Endothelial cell of umbilical vein (primary cell): ENCODE measurements around the gene ADAM10. TPM values are rescaled to one million over a fixed set of nuclear protein-coding genes. Genes with fewer than 3 reads are reported as not detected.

ENCODE experiments used
- BruUV-seq: library from RNA; stranded (reverse); fragments of 400-500 nt; replicated peaks from 2 replicates; lab custom pipeline; 2021; lab: Mats Ljungman, UMichigan
- CTCF ChIA-PET: fragments of 300-600, 350-600 bp; sonication (Branson Sonifier 250); formaldehyde crosslinking; loops from one replicate; lab custom pipeline; 2021; ENCODE audit warnings: antibody characterized with exemption, inconsistent platforms; lab: Charles Lee
- POLR2A ChIA-PET: fragments of 300-600, 350-600 bp; sonication (Branson Sonifier 250); formaldehyde crosslinking; loops from one replicate; lab custom pipeline; 2021; ENCODE audit warnings: antibody characterized with exemption, inconsistent platforms; lab: Charles Lee
- DNase-seq: peaks from one replicate; pipeline ENCODE4 v3.0.0-alpha.2; 2011; ENCODE audit warnings: low read depth, low spot score
- FAIRE-seq: peaks from 2 replicates; lab custom pipeline; 2011; peaks lifted over from hg19 to GRCh38; lab: Jason Lieb, UNC
- H2AFZ ChIP-seq: 2 replicates; pipeline ENCODE4 v1.6.0; 2012; ENCODE audit warnings: low read depth, low read length, control low read depth, inconsistent platforms
- H3K27ac ChIP-seq: 2 replicates; pipeline ENCODE4 v1.5.1; 2011; ENCODE audit warnings: low read depth, mild to moderate bottlenecking, control low read depth, low read length, moderate library complexity; ENCODE audit not compliant: insufficient read depth
- H3K27me3 ChIP-seq, 2 experiments: 2 replicates each; pipeline versions ENCODE4 v1.6.0 to v1.6.1; 2011; ENCODE audit warnings: low read length in 2 of 2, mixed read lengths in 1 of 2; ENCODE audit not compliant: control insufficient read depth in 2 of 2, insufficient read depth in 2 of 2
- H3K36me3 ChIP-seq, 2 experiments: 2 replicates in 1 of 2; 3 replicates in 1 of 2; pipeline ENCODE4 v1.5.1; 2011; ENCODE audit warnings: low read length in 2 of 2, mild to moderate bottlenecking in 1 of 2, moderate library complexity in 1 of 2; ENCODE audit not compliant: control insufficient read depth in 2 of 2, insufficient read depth in 2 of 2; ENCODE audit errors: extremely low read depth in 1 of 2
- H3K4me1 ChIP-seq: 3 replicates; pipeline ENCODE4 v1.5.1; 2011; ENCODE audit warnings: mild to moderate bottlenecking, low read length; ENCODE audit not compliant: control insufficient read depth, insufficient read depth; ENCODE audit errors: extremely low read depth
- H3K4me2 ChIP-seq: 2 replicates; pipeline ENCODE4 v1.6.1; 2011; ENCODE audit warnings: low read length, control low read depth, mixed read lengths; ENCODE audit not compliant: insufficient read depth
- H3K4me3 ChIP-seq, 3 experiments: fragments of 200-600 bp in 1 of 3; sonication (generic), shearing (Covaris generic) in 1 of 3; replicated peaks in 1 of 3; 2 replicates each; pipeline ENCODE4 v1.5.1; 2011 to 2016; ENCODE audit warnings: control low read depth in 3 of 3, low read length in 3 of 3, mild to moderate bottlenecking in 2 of 3, inconsistent platforms in 1 of 3, low read depth in 1 of 3, moderate library complexity in 1 of 3; ENCODE audit not compliant: insufficient read depth in 1 of 3
- H3K79me2 ChIP-seq: 2 replicates; pipeline ENCODE4 v1.6.0; 2012; ENCODE audit warnings: low read length, inconsistent platforms; ENCODE audit not compliant: control insufficient read depth, insufficient read depth
- H3K9ac ChIP-seq: replicated peaks from 2 replicates; pipeline ENCODE3; 2011; ENCODE audit warnings: low read length, control low read depth; ENCODE audit not compliant: insufficient read depth; ENCODE audit errors: extremely low read depth
- H3K9me1 ChIP-seq: replicated peaks from 3 replicates; pipeline ENCODE4 v1.6.0; 2011; ENCODE audit warnings: mild to moderate bottlenecking, low read length; ENCODE audit not compliant: control insufficient read depth, insufficient read depth; ENCODE audit errors: extremely low read depth
- H3K9me3 ChIP-seq: replicated peaks from 2 replicates; pipeline ENCODE4 v1.5.1; 2012; ENCODE audit warnings: low read length, inconsistent platforms; ENCODE audit not compliant: control insufficient read depth, insufficient read depth
- H4K20me1 ChIP-seq: replicated peaks from 2 replicates; pipeline ENCODE3; 2011; ENCODE audit warnings: mild to moderate bottlenecking, low read length; ENCODE audit not compliant: control insufficient read depth, insufficient read depth; ENCODE audit errors: extremely low read depth
- EZH2 ChIP-seq: IDR thresholded peaks from 2 replicates; pipeline ENCODE4 v1.6.1; 2012; ENCODE audit warnings: borderline replicate concordance, low read depth, mild to moderate bottlenecking, moderate library complexity, low read length, inconsistent platforms; ENCODE audit not compliant: severe bottlenecking
- FOS ChIP-seq: IDR thresholded peaks from 2 replicates; pipeline ENCODE4 v1.6.1; 2011; ENCODE audit warnings: mild to moderate bottlenecking, low read length, moderate library complexity, borderline replicate concordance; ENCODE audit not compliant: insufficient read depth
- GATA2 ChIP-seq: IDR thresholded peaks from 2 replicates; pipeline ENCODE4 v1.7.0; 2011; ENCODE audit warnings: low read depth, mild to moderate bottlenecking, moderate library complexity, mixed read lengths, low read length; ENCODE audit not compliant: insufficient read length, insufficient read depth
- JUN ChIP-seq: IDR thresholded peaks from 2 replicates; pipeline ENCODE4 v1.6.1; 2011; ENCODE audit warnings: borderline replicate concordance, low read depth; ENCODE audit not compliant: insufficient read length, insufficient read depth
- MAX ChIP-seq: IDR thresholded peaks from 2 replicates; pipeline ENCODE4 v1.6.1; 2011; ENCODE audit not compliant: insufficient read depth, insufficient read length
- MYC ChIP-seq: IDR thresholded peaks from one replicate; pipeline ENCODE4 v1.6.1; 2011; ENCODE audit warnings: mild to moderate bottlenecking, low read depth, low read length
- POLR2A ChIP-seq: IDR thresholded peaks from 2 replicates; pipeline ENCODE4 v1.6.1; 2012; ENCODE audit warnings: low read depth, mild to moderate bottlenecking, control low read depth, low read length
- POLR2AphosphoS5 ChIP-seq: IDR thresholded peaks from 2 replicates; pipeline ENCODE4 v1.6.1; 2012; ENCODE audit warnings: low read depth, mild to moderate bottlenecking, control low read depth, low read length, moderate library complexity; ENCODE audit not compliant: insufficient read depth
- dilution Hi-C: fragments of 300-500 bp; cut with MboI; formaldehyde crosslinking; loops from one replicate; pipeline ENCODE4 v1.15.0; 2019; ENCODE audit warnings: low sequenced_read_pairs; ENCODE audit not compliant: extremely low pct_ligation_motif_present
- intact Hi-C: fragments of 100-400 bp; cut with micrococcal nuclease; formaldehyde crosslinking; loops from one replicate; pipeline ENCODE4 v1.10.0; 2022
- polyA plus RNA-seq, 4 experiments: library from polyadenylated mRNA; depleted of rRNA in 3 of 4; stranded (reverse) in 3 of 4; unstranded in 1 of 4; fragments of >200 nt; gene quantifications; 2 replicates each; pipeline versions ENCODE4 v1.2.1 to v1.2.3, GENCODE V29; 2011 to 2012; ENCODE audit warnings: missing spikeins in 1 of 4
- total RNA-seq: library from RNA; stranded (reverse); gene quantifications from 2 replicates; pipeline ENCODE4 v1.2.3, GENCODE V29; 2021
- TF ChIP-seq, protein P1 (sequence below), 2 donors: IDR thresholded peaks; 1 replicate in 1 of 2; 2 replicates in 1 of 2; pipeline ENCODE4 v1.5.1; 2011; ENCODE audit warnings: low read length in 2 of 2, mild to moderate bottlenecking in 2 of 2, moderate library complexity in 2 of 2, control low read depth in 1 of 2, inconsistent platforms in 1 of 2, low read depth in 1 of 2; ENCODE audit not compliant: insufficient read depth in 1 of 2; ENCODE audit errors: extremely low read depth in 1 of 2

The ADAM10 gene
- total and polyA plus RNA-seq, 2 donors (not counting 3 experiments of a cell fraction or from before 2014, with no cell fraction given): 91.3 to 203 TPM

GRCh38 chr15:58562135-58562534 lies 187.4 kb downstream of the ADAM10 start:
- FAIRE-seq (no peak), DNase-seq (no peak)
- CTCF ChIA-PET: no interaction called here
- H4K20me1 ChIP-seq: no peaks in the 10 kb centered on the region
- H3K27me3 ChIP-seq: no peaks in the 10 kb centered on the region
- no peak for TF ChIP-seq GATA2
- no peak for TF ChIP-seq POLR2A
- TF ChIP-seq MYC: no peak
- no peak for TF ChIP-seq EZH2
- TF ChIP-seq, protein P1, sequence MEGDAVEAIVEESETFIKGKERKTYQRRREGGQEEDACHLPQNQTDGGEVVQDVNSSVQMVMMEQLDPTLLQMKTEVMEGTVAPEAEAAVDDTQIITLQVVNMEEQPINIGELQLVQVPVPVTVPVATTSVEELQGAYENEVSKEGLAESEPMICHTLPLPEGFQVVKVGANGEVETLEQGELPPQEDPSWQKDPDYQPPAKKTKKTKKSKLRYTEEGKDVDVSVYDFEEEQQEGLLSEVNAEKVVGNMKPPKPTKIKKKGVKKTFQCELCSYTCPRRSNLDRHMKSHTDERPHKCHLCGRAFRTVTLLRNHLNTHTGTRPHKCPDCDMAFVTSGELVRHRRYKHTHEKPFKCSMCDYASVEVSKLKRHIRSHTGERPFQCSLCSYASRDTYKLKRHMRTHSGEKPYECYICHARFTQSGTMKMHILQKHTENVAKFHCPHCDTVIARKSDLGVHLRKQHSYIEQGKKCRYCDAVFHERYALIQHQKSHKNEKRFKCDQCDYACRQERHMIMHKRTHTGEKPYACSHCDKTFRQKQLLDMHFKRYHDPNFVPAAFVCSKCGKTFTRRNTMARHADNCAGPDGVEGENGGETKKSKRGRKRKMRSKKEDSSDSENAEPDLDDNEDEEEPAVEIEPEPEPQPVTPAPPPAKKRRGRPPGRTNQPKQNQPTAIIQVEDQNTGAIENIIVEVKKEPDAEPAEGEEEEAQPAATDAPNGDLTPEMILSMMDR (IDR thresholded peaks at IDR 0.05; ENCODE audit: extremely low read depth in 1 of 2, insufficient read depth in 1 of 2, low read depth in 1 of 2, low read length in 2 of 2): no peak
- no peak for TF ChIP-seq JUN
- no peak for TF ChIP-seq FOS
- TF ChIP-seq MAX: no peak
- no peak for TF ChIP-seq POLR2AphosphoS5
- no peaks in the 10 kb centered on the region for H3K9me1 ChIP-seq
- H3K79me2 ChIP-seq: no peaks in the 10 kb centered on the region
- BruUV-seq: no TSS peak
- no peak overlapping the region for H3K4me2 ChIP-seq
- dilution Hi-C loops (no loop called here), intact Hi-C loops (no loop called here)
- H2AFZ ChIP-seq: no peak overlapping the region
- no peaks in the 10 kb centered on the region for H3K36me3 ChIP-seq
- H3K4me3 ChIP-seq: no peak overlapping the region
- POLR2A ChIA-PET: no interaction called here
- no peaks in the 10 kb centered on the region for H3K9me3 ChIP-seq
- H3K9ac ChIP-seq: no peak overlapping the region
- H3K27ac ChIP-seq: no peak overlapping the region
- no peaks in the 10 kb centered on the region for H3K4me1 ChIP-seq
